Liver (tissue), 9 donors: ENCODE data around the gene PYGB. TPM values are rescaled to one million over a fixed set of nuclear protein-coding genes. Genes with fewer than 3 reads are reported as not detected.
"Not testable (repeated sequence)": the region's sequence is repeated elsewhere in the genome, so short reads cannot be mapped to it uniquely, and the experiment has no call there.

ENCODE experiments used
- DNase-seq: peaks from one replicate; pipeline ENCODE4 v3.0.0-alpha.2; 2017; ENCODE audit warnings: low spot score
- H3K27ac ChIP-seq, 2 donors: one replicate each; pipeline ENCODE4 v1.7.0; 2013; ENCODE audit warnings: inconsistent platforms in 2 of 2, low read length in 2 of 2, control low read depth in 1 of 2, low read depth in 1 of 2, mild to moderate bottlenecking in 1 of 2
- H3K27me3 ChIP-seq, 4 donors: one replicate each; pipeline versions ENCODE4 v1.6.1 to v1.7.0; 2013; ENCODE audit warnings: low read length in 3 of 4, inconsistent platforms in 1 of 4, mild to moderate bottlenecking in 1 of 4, moderate library complexity in 1 of 4; ENCODE audit not compliant: control insufficient read depth in 4 of 4, insufficient read depth in 4 of 4
- H3K36me3 ChIP-seq, 4 donors: one replicate each; pipeline versions ENCODE4 v1.6.1 to v1.7.0; 2013; ENCODE audit warnings: low read length in 3 of 4, mild to moderate bottlenecking in 3 of 4, low read depth in 1 of 4, moderate library complexity in 1 of 4; ENCODE audit not compliant: control insufficient read depth in 4 of 4, insufficient read depth in 3 of 4
- H3K4me1 ChIP-seq, 4 donors: one replicate each; pipeline versions ENCODE4 v1.6.1 to v1.7.0; 2013; ENCODE audit warnings: low read length in 3 of 4, mild to moderate bottlenecking in 3 of 4, moderate library complexity in 1 of 4; ENCODE audit not compliant: control insufficient read depth in 4 of 4, insufficient read depth in 4 of 4
- H3K4me3 ChIP-seq, 3 donors: one replicate each; pipeline versions ENCODE4 v1.6.1 to v1.7.0; 2013; ENCODE audit warnings: low read length in 3 of 3, control low read depth in 1 of 3, low read depth in 1 of 3, mild to moderate bottlenecking in 1 of 3
- H3K9ac ChIP-seq, 2 donors: one replicate each; pipeline ENCODE4 v1.7.0; 2013; ENCODE audit warnings: low read length in 2 of 2, mild to moderate bottlenecking in 2 of 2, moderate library complexity in 2 of 2, control low read depth in 1 of 2, low read depth in 1 of 2
- H3K9me3 ChIP-seq, 4 donors: one replicate each; pipeline versions ENCODE4 v1.6.1 to v1.7.0; 2013; ENCODE audit warnings: low read length in 3 of 4; ENCODE audit not compliant: control insufficient read depth in 4 of 4
- CTCF ChIP-seq: fragments of 150-350 bp; IDR thresholded peaks from 2 replicates; pipeline ENCODE4 v1.5.1; 2017; ENCODE audit warnings: improper control_type of control experiment, low read depth, low read length; ENCODE audit not compliant: missing input control
- EGR1 ChIP-seq, 2 donors: IDR thresholded peaks; 2 replicates each; pipeline ENCODE4 v1.6.1; 2016 to 2018; ENCODE audit warnings: antibody characterized with exemption in 2 of 2, low read depth in 2 of 2
- FOXA1 ChIP-seq: IDR thresholded peaks from 2 replicates; pipeline ENCODE4 v1.6.1; 2016; ENCODE audit warnings: antibody characterized with exemption
- FOXA2 ChIP-seq: IDR thresholded peaks from 2 replicates; pipeline ENCODE4 v1.6.1; 2016; ENCODE audit warnings: antibody characterized with exemption
- GABPA ChIP-seq, 2 donors: IDR thresholded peaks in 1 of 2; conservative IDR thresholded peaks in 1 of 2; 2 replicates each; pipeline ENCODE4 v1.6.1; 2016; ENCODE audit warnings: antibody characterized with exemption in 2 of 2, mild to moderate bottlenecking in 1 of 2, moderate library complexity in 1 of 2
- HNF4A ChIP-seq, 2 donors: conservative IDR thresholded peaks; 2 replicates each; pipeline ENCODE4 v1.6.1; 2016; ENCODE audit warnings: antibody characterized with exemption in 2 of 2, mild to moderate bottlenecking in 2 of 2
- HNF4G ChIP-seq: IDR thresholded peaks from 2 replicates; pipeline ENCODE4 v1.6.1; 2016; ENCODE audit warnings: antibody characterized with exemption
- MAX ChIP-seq: IDR thresholded peaks from 2 replicates; pipeline ENCODE4 v1.6.1; 2016; ENCODE audit warnings: antibody characterized with exemption
- NR2F2 ChIP-seq: IDR thresholded peaks from 2 replicates; pipeline ENCODE4 v1.6.1; 2016; ENCODE audit warnings: antibody characterized with exemption
- RAD21 ChIP-seq, 2 donors: IDR thresholded peaks; 2 replicates each; pipeline ENCODE4 v1.6.1; 2016; ENCODE audit warnings: antibody characterized with exemption in 2 of 2, mild to moderate bottlenecking in 2 of 2
- RXRA ChIP-seq, 2 donors: IDR thresholded peaks; 2 replicates each; pipeline ENCODE4 v1.6.1; 2017 to 2018; ENCODE audit warnings: antibody characterized with exemption in 2 of 2, mild to moderate bottlenecking in 1 of 2
- TAF1 ChIP-seq: conservative IDR thresholded peaks from 2 replicates; pipeline ENCODE4 v1.6.1; 2016; ENCODE audit warnings: antibody characterized with exemption, mild to moderate bottlenecking
- YY1 ChIP-seq: IDR thresholded peaks from 2 replicates; pipeline ENCODE4 v1.6.1; 2016; ENCODE audit warnings: antibody characterized with exemption, mild to moderate bottlenecking
- ZBTB33 ChIP-seq: IDR thresholded peaks from 2 replicates; pipeline ENCODE4 v1.6.1; 2016; ENCODE audit warnings: antibody characterized with exemption
- WGBS: extraction: QIAGEN DNeasy Blood & Tissue Kit; methylation state at CpG from one replicate; pipeline ENCODE4 v1.1.7; 2013; 5-methylcytosine and 5-hydroxymethylcytosine counted together
- polyA plus RNA-seq, 2 donors: library from polyadenylated mRNA; stranded (reverse) in 1 of 2; unstranded in 1 of 2; fragments of 200-250 nt in 1 of 2; fragments of >200 nt in 1 of 2; fragmentation: Nextera tagmentation in 1 of 2; extraction: Ambion mirVana in 1 of 2; gene quantifications; one replicate each; pipeline versions ENCODE4 v1.2.1 to v1.2.3, GENCODE V29; 2013 to 2015
- total RNA-seq, 2 donors: library from RNA; depleted of rRNA; stranded (reverse); fragments of >200 nt; gene quantifications; one replicate each; pipeline ENCODE4 v1.2.3, GENCODE V29; 2014
- TF ChIP-seq, protein P1 (sequence below): IDR thresholded peaks from 2 replicates; pipeline ENCODE4 v1.6.1; 2016; ENCODE audit warnings: antibody characterized with exemption
- donor health status: healthy.
- donor health status: healthy.
- donor health status: healthy.
- donor health status: healthy.
- donor health status: healthy.

PYGB gene
- total and polyA plus RNA-seq, 4 donors, result 3.6 to 11.7 (median 9.8) TPM

DNA sequence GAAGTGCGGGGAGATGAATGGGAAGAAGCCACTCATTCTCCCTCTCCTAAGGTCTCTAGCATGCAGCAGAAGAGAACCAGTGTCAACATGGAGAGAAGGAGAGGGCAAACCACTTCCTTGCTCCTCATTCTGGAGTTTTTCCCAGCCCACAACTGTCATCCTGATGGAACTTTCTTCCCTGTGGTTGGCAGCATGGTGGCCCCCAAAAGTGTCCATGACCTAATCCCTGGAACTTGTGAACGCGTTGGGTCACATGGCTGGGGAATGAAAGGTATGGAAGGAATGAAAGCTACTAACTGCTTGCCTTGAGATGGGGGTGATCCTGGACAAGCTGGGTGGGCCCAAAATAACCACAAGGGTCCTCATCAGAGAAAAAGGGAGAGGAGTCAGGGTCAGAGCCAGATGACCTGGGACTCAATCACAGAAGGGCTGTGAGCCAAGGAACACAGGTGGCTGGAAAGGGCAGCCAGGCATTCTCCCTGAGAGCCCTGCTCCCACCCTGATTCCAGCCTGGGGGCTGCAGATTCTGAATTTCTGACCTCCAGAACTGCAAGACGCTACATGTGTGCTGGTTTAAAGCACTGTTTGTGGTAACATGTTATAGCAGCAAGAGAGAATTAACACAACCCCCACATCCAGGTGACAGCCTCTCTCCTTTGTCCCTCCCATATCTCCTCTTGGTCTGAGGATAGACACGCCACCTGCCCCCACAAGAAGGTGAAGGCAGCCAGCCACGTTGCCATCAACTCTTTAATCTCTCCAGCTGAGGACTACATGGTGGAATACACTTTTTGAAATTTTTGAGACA is 63.2 kb downstream of the PYGB start:
- Histone ChIP-seq H3K36me3 (no peaks in the 10 kb centered on the region), H3K9me3 (no peaks in the 10 kb centered on the region), H3K9ac (no peak overlapping the region), H3K27ac (peak overlapping the region; percentile 71 to 90), H3K27me3 (no peaks in the 10 kb centered on the region), H3K4me3 (no peak overlapping the region), H3K4me1 (peaks cover 7 to 25% (median 22%) of the 10 kb centered on the region in 4 donors)
- 79% methylated on average over 6 of the region's 6 CpGs for WGBS
- no peak for DNase-seq
- TF ChIP-seq YY1 (no peak), HNF4G (no peak), CTCF (no peak), RXRA (IDR thresholded peaks at IDR 0.05) (no peak), RAD21 (IDR thresholded peaks at IDR 0.05) (no peak), FOXA2 (no peak), EGR1 (IDR thresholded peaks at IDR 0.05; ENCODE audit: low read depth in 2 of 2) (no peak), HNF4A (conservative IDR thresholded peaks at IDR 0.05) (no peak), MAX (no peak)
- TF ChIP-seq, protein P1, sequence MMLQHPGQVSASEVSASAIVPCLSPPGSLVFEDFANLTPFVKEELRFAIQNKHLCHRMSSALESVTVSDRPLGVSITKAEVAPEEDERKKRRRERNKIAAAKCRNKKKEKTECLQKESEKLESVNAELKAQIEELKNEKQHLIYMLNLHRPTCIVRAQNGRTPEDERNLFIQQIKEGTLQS, result no peak

DNA sequence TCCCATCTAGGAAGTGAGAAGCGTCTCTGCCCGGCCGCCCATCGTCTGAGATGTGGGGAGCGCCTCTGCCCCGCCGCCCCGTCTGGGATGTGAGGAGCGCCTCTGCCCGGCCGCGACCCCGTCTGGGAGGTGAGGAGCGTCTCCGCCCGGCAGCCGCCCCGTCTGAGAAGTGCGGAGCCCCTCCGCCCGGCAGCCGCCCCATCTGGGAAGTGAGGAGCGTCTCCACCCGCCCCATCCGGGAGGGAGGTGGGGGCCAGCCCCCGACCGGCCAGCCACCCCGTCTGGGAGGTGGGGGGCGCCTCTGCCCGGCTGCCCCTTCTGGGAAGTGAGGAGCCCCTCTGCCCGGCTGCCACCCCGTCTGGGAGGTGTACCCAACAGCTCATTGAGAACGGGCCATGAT is 64.8 kb downstream of the PYGB start:
- H3K4me3 ChIP-seq, DNase-seq, H3K36me3 ChIP-seq, H3K9me3 ChIP-seq, H3K27me3 ChIP-seq, H3K27ac ChIP-seq, H3K9ac ChIP-seq: not testable (repeated sequence)
- WGBS, result 92% methylated on average over 29 of the region's 33 CpGs
- H3K4me1 ChIP-seq, result peaks cover 4 to 25% (median 20%) of the 10 kb centered on the region in 4 donors

- Histone ChIP-seq H3K9me3 (no peaks in the 10 kb centered on the region), H3K36me3 (no peaks in the 10 kb centered on the region), H3K27ac (no peak overlapping the region), H3K9ac (no peak overlapping the region), H3K27me3 (no peaks in the 10 kb centered on the region), H3K4me1 (peaks cover 4 to 20% (median 18%) of the 10 kb centered on the region in 4 donors), H3K4me3 (no peak overlapping the region)
- WGBS, result 85% methylated on average over 2 of the region's 2 CpGs
- DNase-seq, result no peak
- TF ChIP-seq HNF4A (conservative IDR thresholded peaks at IDR 0.05) (no peak), FOXA1 (no peak), MAX (no peak), GABPA (IDR thresholded peaks at IDR 0.05 in 1 of 2, conservative IDR thresholded peaks at IDR 0.05 in 1 of 2) (no peak), TAF1 (no peak), NR2F2 (no peak), CTCF (no peak), RXRA (IDR thresholded peaks at IDR 0.05) (no peak), ZBTB33 (no peak), YY1 (no peak)
- TF ChIP-seq, protein P1, result no peak
These were observed 65.7 kb downstream of the PYGB start for GRCh38 chr20:25313593-25313992.
